Ureter (tissue), 1 donor: ENCODE results near the gene ASB6. TPM values are rescaled to one million over a fixed set of nuclear protein-coding genes. Genes with fewer than 3 reads are reported as not detected.
"Not testable (repeated sequence)": the region's sequence is repeated elsewhere in the genome, so short reads cannot be mapped to it uniquely, and the experiment has no call there.

Experiments used
- DNase-seq: peaks from one replicate; pipeline ENCODE4 v3.0.0-alpha.2; 2020; ENCODE audit warnings: low spot score
- total RNA-seq: library from RNA; stranded (reverse); gene quantifications from one replicate; pipeline ENCODE4 v1.2.4, GENCODE V29; 2023
- donor health status: DM: yes; HTN: yes; CAD: no.

The ASB6 gene
- total RNA-seq, 1 donor from 2014 or later: 18.8 TPM

- no peak for DNase-seq
These were observed 25.4 kb upstream of the ASB6 start for GRCh38 chr9:129667378-129667777.

GRCh38 chr9:129666575-129666974, 24.6 kb upstream of the ASB6 start:
- DNase-seq: no peak

- DNase-seq: no peak
These were observed 24.0 kb upstream of the ASB6 start for GRCh38 chr9:129665814-129666520.

- DNase-seq: peak; percentile 59
These were observed 23.4 kb upstream of the ASB6 start, which contains the start of gene PRRX2 for GRCh38 chr9:129665389-129665775. TSS of gene PRRX2 (plus strand) at chr9:129665647. CDS start at chr9:129665868, 221 bp downstream.

- DNase-seq: no peak
These were observed 22.9 kb upstream of the ASB6 start for GRCh38 chr9:129664746-129665388.

- DNase-seq: not testable (repeated sequence)
These were observed 20.3 kb upstream of the ASB6 start for GRCh38 chr9:129662239-129662638.

GRCh38 chr9:129661029-129661428, 19.1 kb upstream of the ASB6 start:
- no peak for DNase-seq

- no peak for DNase-seq
These were observed 14.9 kb upstream of the ASB6 start for GRCh38 chr9:129656795-129657390.

GRCh38 chr9:129655696-129656095, 13.7 kb upstream of the ASB6 start:
- DNase-seq: no peak

- no peak for DNase-seq
These were observed 13.2 kb upstream of the ASB6 start for GRCh38 chr9:129655154-129655553.

- no peak for DNase-seq
These were observed 12.6 kb upstream of the ASB6 start for GRCh38 chr9:129654554-129655040.

- no peak for DNase-seq
These were observed 12.0 kb upstream of the ASB6 start for GRCh38 chr9:129653823-129654553.

- DNase-seq: no peak
These were observed 8.8 kb upstream of the ASB6 start for GRCh38 chr9:129650680-129651235.

- DNase-seq: no peak
These were observed 8.1 kb upstream of the ASB6 start for GRCh38 chr9:129649726-129650679.

GRCh38 chr9:129648764-129649115, 6.8 kb upstream of the ASB6 start:
- no peak for DNase-seq

GRCh38 chr9:129648092-129648763, 6.3 kb upstream of the ASB6 start:
- DNase-seq: no peak

GRCh38 chr9:129647635-129648034, 5.7 kb upstream of the ASB6 start:
- no peak for DNase-seq

- DNase-seq: no peak
These were observed 4.7 kb upstream of the ASB6 start for GRCh38 chr9:129646654-129647053.

GRCh38 chr9:129646252-129646651, 4.3 kb upstream of the ASB6 start:
- no peak for DNase-seq

GRCh38 chr9:129644902-129645301, 3.0 kb upstream of the ASB6 start:
- DNase-seq: no peak
